NCI-H2029 treated with DMSO at 0.1 percent for 48 hours (cell line): Measurements from ENCODE around the gene PPARA.

ENCODE experiments used
- DNase-seq: peaks from one replicate; lab custom pipeline; 2025; lab: John Stamatoyannopoulos, UW

PPARA gene

DNA sequence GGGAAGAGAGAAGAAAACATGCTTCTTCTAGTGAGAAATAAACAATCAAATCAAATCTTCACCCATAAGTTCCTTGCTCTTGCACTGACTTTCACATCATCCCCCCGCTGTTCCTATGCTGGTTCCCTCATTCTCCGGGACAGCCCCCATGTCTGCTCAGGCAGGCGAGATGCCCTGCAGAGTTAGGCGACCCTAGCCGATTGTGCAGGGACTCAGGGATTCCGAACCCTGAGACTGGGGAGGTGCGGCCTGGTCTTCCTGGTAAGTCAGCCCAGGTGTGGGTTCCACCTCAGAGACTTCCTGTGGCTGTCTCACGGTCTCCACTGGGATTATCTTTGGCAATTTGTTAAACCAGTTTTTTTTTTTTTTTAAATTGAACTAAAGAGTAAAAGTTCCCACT is 124.1 kb downstream of the PPARA start:
- no peak for DNase-seq

DNA sequence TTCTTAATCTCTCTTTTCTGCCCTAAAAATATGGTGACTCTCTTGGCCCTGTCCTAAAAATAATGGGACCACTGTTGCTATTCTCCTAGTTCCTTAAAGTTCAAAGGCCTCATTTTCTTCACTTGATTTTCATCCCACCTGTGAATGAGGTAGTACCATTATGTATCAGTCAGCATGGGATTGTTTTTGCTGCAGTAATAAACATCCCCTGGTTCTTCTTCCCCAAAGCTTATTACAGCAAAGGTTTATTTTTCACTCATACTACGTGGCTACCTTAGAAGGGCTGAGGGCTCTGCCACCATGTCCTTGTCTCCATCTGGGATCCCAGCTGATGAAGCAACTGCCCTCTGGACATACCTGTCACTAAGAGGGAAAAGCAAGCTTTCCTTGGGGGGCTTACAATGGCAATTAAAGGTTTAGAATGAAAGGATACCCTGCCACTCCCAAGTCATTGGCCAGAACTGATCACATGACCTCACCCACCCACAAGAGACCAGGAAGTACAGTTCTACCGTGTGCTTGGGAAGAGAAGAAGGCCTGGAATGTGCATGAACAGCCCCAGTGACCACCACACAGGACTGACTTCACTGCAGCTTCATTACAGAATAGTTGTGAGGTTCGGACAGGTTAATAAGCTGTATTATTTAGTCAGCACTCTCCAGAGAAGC is 125.3 kb downstream of the PPARA start:
- DNase-seq, result no peak

DNA sequence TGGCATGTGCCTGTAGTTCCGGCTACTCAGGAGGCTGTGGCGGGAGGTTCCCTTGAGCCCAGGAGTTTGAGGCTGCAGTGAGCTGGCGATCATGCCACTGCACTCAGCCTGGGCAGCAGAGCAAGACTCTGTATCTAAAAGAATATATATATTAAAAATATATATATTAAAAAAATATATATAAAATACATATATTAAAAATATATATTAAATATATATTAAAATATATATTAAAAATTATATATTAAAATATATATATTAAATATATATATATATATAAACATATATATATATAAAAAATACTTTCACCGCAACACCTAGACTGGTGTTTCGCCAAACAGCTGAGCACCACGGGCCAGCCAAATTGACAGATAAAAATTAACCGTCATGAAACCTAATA is 126.2 kb downstream of the PPARA start:
- no peak for DNase-seq

DNA sequence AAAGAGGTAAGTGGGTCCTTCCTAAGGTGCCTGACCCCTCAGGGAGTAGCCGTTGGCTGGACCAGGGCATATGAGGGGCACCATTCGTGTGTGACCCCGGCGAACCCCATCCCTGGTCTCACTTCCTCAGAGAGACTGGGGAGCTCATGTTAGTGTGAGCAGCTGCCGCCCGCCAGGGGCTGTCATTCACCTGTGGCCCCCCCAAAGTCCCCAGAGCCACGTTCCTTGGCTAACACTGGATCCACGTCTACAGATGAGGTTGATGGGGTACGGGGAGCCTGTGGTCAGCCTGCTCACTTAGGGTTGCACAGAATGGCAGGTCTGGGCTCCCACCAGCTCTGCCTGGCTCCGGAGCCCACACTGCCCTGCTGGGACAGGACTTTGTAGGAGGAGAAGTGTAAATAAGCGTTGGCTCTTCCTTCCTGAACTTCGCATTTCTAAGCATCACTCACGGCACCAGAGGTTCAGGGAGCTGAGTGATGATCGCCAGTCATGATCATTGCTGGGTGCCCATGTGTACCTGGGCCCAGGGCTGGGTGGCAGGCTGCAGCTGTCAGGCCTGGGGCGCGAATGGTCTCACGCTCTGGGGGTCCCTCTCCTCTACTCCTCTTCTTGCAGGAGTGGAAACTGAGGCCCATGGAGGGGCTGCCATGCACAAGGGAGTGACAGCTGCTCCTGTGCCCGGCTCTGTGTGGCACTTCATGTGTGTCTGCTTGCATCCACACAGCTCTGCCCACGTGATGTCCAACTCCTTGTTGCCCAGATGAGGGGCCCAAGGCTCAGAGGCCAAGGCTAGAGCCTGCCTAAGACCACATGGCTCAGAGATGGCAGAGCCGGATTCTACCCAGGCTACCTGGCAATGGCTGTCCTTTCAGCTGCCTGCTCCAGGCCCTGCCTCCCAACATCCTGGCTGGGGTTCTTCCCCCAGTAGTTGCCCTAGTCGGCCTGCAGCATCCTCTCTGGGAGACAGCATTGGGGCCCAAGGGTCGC is 128.6 kb downstream of the PPARA start:
- no peak for DNase-seq

DNA sequence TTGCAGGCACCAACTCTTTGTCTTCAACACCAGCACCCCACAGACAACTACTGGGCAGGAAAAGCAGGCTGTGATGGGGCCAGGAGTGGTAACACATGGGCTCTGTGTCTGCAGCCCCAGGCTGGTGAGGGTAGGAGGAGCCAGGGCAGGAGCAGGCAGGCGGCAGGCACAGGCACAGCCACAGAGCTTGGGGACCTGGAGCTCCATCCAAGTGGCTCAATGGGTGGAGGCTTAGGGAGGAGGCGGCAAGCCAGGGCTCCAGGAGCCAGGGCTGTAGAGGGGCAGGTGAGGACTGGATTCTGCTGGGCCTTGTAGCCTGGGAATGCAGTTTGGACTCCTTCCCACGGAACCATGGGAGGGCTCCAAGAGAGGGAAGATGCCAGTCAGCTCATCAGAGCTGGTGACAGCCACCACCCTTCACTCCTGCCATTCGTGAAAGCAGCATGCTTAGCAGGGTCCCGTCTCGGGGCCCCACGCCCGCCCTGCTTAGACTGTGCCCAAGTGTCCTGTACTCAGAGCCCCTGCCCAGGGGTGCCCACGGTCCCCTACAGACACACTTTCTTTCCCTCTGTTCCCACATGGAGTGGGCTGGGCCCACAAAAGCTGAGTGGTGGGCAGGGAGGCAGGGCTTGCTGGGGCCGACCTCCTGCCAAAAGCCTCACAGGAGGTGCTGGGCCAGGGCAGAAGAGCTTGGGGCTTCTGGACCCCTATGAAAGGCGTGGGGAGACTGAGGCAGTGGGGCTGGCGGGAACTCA is 129.9 kb downstream of the PPARA start:
- no peak for DNase-seq

DNA sequence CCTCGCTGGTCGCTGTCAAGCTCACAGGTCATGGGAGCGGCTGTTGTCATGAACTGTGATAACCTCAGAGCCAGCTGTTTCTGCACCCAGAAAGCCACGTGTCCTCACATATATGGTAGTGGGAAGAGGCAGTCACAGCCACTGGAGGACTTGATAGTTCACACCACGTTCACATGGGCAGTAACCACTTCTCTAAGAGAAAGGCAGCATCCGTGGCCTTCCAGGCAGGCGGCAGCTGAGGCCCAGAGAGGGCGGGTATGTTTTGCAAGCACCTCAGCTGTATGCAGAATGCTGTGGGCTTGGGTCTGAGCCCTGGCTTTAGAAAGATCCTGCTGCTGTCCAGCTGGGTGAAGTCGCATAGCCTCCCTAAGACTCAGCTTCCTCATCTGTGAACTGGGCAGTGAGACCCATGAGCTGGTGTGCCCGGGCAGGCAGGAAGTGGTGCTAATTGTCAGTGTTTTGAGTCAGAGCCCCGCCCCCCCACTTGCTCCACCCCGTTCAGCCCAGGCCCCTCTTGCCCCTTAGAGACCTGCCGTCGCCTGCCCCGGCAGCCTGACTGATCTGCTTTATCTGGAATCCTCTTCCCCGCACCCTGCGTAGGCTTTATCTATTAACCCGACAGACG is 130.8 kb downstream of the PPARA start:
- no peak for DNase-seq

DNA sequence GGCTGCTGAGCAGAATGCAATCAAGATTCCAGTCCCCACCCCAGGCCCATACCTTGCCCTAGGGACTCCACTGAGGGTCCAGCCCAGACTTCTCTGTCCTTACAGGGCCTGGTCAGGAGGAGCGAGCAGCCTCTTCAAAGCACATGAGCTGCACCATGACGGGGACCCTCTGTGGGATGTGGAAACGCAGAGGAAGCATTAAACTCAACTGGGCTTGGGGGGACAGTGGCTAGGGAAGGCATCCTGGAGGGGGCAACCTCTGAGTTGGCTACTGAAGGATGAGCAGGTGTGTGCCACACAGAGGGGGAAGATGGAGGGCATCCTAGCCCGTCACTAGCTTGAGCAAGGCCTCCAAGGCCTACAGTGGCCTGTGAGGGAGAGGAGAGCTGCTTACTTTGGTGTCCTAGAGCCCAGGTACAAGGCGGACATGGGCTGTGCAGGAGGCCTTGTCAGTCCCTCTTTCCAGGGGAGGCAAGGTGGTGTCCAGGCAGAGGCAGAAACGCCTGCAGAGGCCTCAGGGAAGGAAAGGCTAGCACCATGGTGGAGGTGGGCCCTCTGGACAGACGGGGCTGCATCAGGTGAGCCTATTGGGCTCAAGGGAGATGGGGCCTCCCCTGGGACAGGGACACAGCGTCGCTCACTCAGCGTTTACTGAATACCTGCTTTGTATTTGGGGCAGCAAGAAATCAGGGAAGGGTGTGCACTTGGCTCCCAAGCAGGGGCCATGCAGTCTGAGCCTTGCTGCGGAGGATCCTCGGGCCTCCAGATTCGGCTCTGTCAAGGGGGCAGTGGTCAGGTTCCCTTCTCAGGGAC is 131.7 kb downstream of the PPARA start:
- no peak for DNase-seq

DNA sequence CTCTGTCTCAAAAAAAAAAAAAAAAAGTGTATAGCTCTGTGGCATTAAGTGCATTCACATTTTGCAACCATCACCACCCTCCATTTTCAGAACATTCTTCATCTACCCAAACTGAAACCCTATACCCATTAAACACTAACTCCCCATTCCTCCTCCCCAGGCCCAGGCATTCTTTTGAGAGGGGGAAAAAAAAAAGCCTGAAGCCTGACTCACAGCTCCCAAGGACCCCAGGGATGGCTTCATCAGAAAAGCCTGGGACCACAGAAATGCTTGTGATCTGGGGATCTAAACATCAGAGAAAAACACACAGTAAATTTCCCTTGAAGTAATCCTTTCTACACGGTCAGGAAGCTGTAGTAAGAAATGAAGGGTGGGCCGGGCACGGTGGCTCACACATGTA is 135.7 kb downstream of the PPARA start:
- no peak for DNase-seq

DNA sequence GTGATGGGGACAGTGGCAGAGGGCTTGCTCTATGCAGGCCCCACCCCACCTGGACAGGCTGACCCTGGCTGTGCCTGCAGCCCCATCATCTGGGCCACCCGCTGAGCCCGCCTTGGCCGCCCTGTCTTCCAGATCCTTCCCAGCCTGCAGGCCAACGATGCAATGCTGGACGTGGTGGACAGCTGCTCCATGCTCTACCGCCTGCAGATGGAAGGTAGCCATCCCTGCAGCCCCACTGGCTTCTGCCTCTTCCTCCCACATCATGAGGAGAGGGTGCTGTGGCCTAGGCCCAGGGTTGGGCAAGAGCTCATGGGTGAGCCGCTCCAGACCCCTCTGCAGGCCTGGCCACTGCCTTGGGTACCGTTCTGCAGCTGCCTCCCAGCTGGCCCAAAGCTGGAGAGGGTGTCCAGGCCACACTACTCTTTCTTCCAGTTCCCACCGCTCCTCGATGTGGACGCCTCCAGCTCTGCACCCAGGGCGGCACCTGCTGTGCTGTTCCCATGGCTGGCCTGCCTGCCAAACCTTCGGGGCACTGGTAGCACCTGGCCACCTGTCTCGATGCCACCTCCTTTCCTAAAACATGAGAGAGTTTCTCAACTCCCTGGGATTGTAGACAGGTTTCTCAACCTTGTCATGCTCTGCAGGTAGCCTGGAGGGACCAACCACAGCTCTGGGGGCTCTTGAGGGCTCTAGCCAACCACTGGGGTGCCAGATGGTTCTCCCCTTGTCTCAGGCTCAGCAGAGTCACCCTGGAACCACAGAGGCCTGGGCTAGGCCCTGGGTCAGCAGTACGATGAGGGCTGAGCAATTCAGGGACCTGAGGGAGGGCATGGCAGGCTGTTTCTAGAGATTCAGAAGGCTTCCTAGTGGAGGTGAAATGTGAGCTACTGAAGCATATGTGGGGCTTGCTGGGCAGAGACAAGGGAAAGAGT is 136.9 kb downstream of the PPARA start:
- no peak for DNase-seq

DNA sequence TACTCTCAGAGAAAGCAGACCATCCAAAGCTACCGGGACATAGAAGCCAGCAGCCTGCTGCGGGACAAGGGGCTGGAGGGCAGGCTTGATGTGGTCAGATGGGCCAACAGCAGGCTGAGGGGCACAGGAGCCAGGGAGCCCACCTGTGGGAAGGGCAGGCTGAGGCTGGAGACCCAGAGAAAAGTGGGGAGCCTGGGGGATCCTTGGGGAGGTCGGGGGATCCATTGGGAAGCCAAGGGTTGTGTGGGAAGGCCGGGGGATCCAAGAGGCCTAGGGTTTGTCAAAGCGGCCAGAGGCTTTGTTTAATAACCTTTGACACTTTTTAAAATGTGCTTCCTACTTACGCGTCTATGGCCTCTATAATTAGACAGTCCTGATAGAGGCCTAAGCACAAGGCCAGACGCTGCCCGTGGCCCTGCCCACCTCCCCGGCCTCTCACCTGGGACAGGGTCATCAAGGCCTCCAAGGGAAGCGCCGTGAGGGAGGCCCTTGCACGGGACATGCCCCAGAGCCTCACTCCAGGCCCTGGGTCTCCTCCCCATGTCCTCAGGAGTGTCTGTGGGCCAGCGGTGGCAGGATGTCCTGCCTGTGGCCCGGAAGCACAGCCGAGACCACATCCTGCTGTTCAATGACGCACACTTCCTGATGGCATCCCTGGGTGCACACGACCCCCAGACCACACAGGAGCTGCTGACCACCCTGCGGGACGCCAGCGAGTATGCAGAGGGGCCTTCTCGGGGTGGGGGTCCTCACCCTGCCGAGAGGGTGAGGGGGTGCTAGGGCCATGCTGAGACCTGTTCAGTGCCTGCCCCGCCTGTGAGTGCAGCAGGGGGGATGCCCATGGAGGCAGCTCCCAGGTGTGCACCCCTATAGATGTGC is 137.8 kb downstream of the PPARA start:
- DNase-seq, result no peak

DNA sequence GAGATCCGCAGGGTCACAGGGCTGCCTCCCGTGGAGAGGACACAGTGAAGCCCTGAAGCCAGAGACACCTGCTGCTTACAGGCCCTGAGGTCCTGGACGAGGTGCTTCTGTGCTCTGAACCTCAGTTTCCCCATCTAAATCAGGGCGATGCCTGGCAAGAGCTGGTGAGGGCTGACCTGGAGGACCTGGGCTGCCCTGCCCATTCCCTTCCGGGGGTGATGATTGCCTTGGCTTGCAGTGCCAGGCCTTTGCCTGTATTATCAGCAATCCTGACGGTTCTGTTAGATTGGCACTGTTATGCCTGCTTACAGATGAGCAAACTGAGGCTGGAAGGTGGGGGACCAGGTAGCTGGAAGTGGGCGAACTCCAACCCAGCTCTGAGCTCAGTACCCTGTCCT is 138.5 kb downstream of the PPARA start:
- no peak for DNase-seq

DNA sequence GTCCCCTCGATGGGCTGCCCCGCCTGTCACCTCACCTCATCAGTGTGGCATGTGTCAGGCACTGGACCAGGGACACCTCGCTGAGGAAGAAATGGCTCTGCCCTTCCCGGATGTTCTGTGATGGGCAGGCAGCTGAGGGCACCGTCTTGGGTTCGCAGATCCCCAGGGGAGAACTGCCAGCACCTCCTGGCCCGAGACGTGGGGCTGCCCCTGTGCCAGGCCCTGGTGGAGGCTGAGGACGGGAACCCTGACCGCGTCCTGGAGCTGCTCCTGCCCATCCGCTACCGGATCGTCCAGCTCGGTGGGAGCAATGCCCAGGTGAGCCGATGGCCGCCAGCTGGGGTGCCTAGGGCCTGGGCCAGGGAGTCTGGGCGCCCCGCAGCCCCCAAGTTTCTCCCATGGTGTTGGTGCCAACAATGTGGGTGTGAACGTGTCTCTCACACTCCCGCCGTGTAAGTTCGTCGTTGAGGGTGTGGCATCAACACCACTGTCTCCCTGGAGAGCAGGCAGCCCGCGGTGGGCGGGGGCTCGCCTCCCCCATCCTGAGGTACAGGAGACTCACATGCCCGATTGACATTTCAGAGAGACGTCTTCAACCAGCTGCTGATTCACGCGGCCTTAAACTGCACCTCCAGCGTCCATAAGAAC is 139.0 kb downstream of the PPARA start:
- DNase-seq, result no peak

DNA sequence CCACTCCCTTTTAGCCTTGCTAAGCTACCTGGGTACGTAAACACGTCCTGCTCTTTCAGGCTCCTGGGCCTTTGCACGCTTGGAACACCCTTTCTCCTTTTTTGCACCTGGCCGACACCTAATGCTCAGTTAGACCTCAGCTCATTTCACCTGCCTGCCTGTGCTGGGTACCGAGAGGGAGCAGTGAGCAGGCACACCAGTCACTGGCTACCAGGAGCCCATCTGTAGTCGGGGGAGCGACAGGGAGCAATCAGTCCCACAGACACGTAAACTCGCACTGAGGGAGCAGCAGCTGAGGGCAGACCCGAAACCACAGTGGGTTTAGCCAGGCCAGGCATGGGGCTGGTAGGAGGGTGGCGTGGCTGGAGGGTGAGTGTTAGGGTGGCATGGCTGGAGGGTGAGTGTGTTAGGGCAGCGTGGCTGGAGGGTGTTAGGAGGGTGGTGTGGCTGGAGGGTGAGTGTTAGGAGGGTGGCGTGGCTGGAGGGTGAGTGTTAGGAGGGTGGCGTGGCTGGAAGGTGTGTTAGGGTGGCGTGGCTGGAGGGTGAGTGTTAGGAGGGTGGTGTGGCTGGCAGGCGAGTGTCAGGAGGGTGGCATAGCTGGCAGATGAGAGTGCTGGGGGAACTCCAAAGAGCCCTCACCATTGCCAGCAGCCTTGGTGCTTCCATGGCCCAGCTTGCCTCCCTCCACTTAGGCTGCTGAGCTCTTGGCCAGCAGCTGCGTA is 140.0 kb downstream of the PPARA start:
- DNase-seq, result no peak

DNA sequence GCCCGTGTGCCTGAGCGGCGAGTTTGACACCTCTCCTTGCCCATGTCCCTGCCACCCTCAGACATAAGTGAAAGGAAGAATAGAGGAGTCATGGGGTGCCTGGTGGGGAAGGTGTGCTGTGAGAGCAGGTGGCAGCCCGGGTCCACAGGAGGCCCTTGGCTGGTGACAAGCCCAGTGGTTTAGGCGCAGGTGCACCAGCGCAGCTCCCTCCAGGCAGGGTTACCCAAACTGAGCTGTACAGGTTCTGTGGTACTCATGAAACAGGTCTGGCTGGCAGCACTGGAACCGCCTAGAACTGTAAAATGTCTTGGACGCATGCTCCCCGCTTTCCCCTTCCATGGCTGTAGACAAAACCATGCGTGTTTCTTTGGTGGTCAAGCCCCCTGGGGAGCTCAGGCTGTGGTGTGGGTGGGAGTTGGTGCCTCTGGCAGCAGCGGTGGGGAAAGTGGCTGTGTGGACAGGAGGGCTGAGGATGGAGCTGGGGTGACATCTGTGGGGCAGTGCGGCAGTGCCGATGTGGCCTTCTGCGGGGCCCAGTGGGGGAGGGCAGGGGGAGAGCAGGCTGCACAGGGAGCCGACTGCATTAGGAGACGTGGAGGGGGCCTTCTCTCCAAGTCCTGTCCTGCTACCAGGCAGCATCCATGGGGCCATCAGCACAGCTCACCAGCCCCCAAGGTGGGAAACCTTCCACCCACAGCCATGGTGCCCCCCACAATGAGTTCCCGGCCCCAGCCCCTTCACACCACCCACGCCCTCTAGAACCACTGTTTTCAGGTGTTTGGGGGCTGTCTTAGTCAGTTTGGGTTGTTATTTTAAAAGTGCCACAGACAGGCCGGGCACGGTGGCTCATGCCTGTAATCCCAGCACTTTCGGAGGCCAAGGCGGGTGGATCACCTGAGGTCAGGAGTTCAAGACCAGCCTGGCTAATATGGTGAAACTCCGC is 140.8 kb downstream of the PPARA start:
- no peak for DNase-seq

DNA sequence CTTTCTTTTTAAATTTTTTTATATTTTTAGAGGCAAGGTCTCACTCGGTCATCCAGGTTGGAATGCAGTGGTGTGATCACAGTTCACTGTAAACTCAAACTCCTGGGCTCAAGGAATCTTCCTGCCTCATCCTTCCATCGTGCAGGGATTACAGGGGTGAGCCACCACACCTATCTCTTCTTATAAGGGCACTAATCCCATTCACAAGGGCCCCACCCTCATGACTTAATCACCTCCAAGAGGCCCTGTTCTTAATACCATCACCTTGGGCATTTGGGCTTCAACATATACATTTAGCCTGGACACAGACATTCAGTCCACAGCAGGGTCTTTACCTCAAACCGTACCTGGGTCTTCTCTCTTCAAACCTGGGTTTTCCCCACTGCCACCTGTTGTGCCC is 141.8 kb downstream of the PPARA start:
- no peak for DNase-seq

DNA sequence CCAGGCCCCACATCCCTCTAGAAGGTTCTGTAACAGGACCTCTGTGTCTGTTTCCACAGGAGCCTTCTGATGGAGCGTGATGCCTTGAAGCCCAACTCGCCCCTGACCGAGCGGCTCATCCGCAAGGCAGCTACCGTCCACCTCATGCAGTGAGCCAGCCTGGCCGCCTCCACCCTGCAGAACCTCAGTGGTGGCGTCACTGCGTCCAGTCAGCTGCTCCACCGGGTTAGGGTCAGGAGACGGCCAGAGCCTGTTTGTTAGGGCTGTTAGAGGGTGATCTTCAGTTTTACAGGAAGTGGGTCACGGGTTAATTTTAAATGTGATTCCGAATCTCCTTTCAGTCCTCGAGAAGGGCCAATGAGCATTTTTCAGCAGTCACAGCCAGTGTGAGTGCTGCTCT is 142.4 kb downstream of the PPARA start:
- DNase-seq, result no peak
